ENCODE data around the gene TUFM.
"Not testable (repeated sequence)": the region's sequence is repeated elsewhere in the genome, so short reads cannot be mapped to it uniquely, and the experiment has no call there.

TUFM gene

DNA sequence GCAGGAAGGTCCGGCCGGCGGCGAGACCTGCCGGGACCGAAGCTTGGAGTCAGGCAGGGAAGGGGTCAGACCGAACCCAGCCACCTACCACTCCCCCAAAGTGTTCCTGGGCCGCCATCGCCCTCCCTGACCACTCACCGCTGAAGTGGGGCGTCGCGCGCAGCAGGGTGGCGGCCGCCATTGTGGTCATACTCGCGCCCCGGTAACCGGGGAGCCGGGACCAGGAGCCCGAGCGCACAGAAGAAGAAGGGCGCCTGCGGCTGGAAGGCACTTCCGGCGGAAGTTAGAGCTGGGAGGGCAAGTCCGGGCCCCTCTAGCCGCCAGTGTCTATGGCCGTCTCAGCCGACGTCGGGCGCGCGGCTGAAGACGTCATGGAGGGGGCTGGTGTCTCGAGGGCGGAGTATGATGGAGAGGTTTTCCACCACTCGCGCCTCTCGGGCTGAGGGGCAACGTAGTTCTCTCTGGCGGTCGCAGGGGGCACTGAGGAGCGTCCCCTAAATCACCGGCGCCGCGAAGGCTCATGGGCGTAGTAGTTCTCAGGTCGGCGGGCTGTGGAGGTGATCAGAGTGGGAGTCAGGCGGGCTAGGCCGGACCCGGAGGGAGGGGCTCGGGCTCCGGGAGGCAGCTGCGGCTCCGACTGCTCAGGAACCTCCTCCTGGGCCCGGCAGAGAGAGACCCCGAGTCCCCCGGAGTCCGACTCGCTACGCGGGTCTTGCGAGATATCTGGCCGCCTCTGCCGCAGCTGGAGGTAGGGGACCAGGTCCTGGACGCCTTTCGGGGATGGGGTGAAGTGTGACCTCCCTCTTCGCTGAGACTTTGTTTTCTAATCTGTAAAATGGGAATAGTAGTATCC, at the start of gene TUFM:
TUFM (minus strand) TSS at position 269 of the 853 bp plus-strand sequence; CDS start at position 190, 79 bp downstream.
- DNase-seq = peak; percentile 99

- no peak for DNase-seq
These were observed 49.5 kb upstream of the TUFM start for GRCh38 chr16:28895609-28896008.

DNA sequence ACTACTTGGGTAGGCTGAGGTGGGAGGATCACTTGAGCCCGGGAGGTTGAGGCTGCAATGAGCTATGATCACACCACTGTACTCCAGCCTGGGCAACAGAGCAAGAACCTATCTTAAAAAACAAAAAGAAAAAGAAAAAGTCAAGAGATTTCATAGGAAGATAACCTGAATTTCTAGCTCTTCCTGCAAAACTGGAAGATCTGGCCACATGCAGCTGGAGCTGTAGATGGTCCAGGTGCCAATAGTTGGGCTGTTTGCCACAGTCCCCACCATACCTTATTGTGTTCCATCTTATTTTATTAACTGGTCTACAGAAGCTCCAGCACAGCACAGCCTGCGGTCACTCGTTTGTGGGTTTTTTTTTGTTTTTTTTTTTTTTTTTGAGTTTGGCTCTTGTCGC, 47.1 kb upstream of the TUFM start:
- no peak for DNase-seq

DNA sequence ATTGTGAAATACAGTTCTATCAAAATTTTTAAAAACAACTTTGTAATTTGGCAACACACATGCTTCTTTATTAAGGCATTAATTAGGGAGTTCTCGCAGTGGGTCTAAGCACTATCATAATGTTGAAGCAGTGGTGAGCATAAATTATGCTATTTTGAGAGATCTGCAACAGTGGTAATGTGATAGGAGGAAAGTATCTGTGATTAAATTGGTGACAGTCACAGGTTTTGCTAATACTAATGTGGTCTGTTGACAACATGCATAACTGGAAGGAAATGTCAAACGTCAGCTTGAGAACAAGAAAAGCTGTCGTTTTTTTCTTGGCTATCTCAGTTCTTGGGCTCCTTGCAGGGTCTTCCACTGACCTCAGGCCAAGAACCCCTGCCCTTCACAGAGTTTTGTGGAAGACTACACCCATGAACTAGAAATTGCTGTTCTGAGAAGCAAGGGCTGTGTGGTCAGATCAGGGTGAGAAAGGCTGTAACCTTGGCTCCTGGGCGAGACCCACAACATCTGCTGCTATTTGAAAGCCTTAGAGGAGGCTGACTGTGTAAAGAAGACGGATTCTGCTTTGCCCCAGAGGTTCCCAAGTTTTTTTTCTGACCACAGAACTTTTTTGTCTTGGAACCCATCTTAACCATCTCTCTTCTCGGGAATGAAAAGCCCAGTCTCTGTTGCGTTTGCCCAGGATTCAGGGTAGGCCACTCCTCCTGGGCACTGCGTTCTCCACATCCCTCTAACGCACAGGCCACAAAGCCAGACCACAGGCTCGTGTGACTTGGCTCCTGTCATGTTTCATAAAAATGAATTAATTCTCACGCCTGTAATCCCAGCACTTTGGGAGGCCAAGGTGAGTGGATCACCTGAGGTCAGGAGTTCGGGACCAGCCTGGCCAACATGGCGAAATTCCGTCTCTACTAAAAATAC, 46.1 kb upstream of the TUFM start:
- DNase-seq = no peak

GRCh38 chr16:28890355-28890754, 44.2 kb upstream of the TUFM start:
- DNase-seq = not testable (repeated sequence)

DNA sequence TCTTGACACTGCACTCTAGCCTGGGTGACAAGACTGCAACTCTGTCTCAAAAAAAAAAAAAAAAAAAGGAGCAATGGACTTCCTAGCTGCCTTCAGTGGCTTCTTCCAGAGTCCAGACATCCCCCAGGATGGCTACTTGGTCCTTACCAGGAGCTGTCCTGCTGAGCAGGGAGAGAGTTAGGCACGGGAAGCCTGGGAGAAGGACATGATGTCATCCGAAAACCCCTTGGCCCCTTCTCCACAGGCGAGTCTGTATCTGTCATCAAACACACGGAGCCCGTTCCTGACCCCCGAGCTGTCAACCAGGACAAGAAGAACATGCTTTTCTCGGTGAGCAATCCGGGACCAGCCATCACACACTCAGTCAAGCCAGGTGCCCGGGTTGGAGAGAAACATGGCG, 40.8 kb upstream of the TUFM start:
- DNase-seq = no peak

- no peak for DNase-seq
These were observed 37.9 kb upstream of the TUFM start for GRCh38 chr16:28884045-28884444.

GRCh38 chr16:28883221-28883996, 37.3 kb upstream of the TUFM start:
- DNase-seq = no peak

DNA sequence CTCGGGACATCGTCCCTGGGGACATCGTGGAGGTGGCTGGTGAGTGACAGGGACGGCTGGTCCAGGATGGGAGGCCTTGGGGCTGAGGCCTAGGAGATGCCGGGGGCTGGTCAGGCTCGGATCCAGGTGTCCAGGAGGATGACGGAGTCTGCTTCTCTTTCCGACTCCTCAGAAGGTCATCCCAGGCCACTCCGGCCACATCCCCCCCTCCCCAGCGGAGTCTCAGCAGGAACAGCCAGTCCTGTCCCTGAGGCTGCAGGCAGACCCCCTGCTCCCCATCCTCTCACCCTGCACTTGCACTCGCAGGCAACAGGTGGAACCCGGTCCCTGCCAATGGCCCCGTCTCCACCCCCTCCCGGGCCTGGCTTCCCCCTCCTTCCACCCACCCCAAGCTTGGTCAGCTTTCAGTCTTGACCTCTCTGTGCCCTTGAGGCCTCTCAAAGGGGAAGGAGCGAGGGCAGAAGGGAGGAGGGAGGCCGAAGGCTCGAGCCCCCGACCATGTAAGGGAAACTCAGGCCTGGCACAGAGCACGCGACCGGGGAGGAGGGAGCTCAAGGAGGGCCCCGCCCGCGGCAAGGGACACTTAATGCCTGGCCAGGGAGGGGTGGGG, 36.5 kb upstream of the TUFM start:
- no peak for DNase-seq

GRCh38 chr16:28881565-28881964, 35.4 kb upstream of the TUFM start:
- not testable (repeated sequence) for DNase-seq

DNA sequence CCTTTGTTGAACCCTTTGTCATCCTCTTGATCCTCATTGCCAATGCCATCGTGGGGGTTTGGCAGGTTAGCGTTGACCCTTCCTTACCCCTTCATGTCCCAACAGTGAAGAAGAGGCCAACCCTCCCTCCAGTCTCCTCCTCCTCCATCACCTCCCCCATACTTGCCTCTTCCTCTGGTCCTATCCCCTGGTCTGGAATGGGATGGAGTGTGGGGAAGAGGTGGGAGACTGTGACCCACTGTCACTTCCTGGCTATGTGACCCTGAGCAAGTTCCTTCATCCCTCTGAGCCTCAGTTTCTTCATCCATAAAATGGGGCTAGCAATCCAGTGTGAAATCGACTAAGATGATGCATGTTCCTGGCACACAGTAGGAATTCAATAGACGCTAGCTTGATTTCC, 34.8 kb upstream of the TUFM start:
- DNase-seq = no peak

GRCh38 chr16:28880589-28880915, 34.4 kb upstream of the TUFM start:
- no peak for DNase-seq

- peak; percentile 92 for DNase-seq
These were observed 33.9 kb upstream of the TUFM start for GRCh38 chr16:28879841-28880588.

DNA sequence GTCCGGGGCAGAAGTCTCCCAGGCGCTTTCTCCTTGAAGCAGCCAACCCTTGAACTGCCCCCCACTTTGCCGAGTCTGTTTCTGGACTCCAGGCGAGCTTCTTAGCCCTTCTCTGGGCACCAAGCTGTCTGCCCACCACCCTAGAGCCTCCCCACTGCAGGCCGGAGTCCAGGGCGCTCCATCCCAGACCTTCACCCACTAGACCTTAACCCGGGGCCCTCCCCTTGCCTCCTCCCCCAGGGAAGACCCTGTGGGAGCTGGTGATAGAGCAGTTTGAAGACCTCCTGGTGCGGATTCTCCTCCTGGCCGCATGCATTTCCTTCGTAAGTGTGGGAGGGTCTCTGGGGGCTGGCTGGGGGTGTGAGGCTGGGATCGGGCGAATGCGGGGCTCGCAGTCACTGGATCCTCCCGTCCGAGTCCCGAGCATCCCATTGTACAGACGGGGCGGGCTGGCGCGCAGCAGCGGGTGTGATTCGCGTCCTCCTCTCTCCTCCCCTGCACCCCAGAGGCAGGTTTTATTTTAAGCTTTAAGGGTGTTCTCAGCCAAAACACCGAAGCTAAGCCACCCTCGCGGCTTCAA, 33.2 kb upstream of the TUFM start:
- DNase-seq = no peak

- no peak for DNase-seq
These were observed 32.2 kb upstream of the TUFM start, which contains the start of gene ATP2A1 for GRCh38 chr16:28878083-28878926. Gene ATP2A1, plus strand, starts transcription at chr16:28878488. Its CDS starts 184 bp downstream, at chr16:28878672.

DNA sequence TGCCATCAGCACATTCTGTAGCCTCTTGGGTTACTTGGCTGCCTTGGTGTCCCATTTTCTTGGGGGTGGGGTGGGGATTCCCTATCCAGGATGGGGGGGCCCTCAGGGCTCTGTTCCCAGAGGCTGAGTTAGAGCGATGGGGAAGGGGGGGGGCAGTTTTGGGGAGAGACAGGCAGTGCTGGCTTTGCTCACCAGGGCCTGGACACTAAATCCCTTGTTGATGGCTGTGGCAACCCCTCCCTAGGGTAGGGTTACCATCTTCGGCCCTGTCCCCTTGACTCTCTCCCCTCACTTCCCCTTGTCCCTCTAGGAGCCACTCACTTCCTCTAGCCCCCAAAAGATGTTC, 31.5 kb upstream of the TUFM start:
- no peak for DNase-seq

DNA sequence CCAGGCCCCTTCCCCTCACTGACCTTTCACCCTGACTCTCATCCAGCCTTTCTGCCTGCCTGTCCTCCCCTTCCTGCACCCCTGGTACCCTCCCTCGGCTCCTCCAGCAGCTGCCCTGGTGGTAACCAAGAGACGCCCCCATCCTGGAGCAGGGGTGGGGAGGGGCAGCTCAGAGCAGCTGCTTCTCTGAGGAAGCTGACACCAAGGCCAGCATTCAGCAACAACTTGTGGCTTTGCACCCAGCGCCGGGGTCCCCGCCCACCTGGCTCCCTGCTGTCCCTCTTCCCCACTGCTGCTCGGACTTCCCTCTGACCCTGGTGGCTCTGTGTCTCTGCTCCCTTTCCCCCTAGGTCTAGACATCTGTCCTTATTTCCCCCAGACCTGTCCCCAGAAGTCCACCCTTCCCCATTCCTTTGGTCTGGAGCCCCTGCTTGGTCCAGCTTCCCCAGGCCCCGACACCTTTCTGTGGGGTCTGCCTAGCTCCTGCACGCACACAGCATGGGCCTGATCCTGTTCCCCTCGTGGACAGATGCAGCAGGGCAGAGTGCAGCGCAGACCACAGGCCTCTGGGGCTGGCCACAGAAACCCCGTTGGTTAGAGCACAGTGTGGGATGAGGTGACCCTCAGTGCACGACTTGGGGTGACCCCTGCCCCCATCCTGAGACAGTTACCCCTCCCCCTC, 31.0 kb upstream of the TUFM start:
- DNase-seq = peak; percentile 59

- DNase-seq = no peak
These were observed 30.0 kb upstream of the TUFM start for GRCh38 chr16:28876019-28876659.
